Upper lobe of left lung (tissue), 6 donors: Measurements from ENCODE around the gene SUPT6H. TPM values are rescaled to one million over a fixed set of nuclear protein-coding genes. Genes with fewer than 3 reads are reported as not detected.

Experiments used
- ATAC-seq, 2 donors: fragments of 200-7000 bp; cut with Tn5 transposase; one replicate each; pipeline ENCODE4 v1.9.1; 2022; ENCODE audit warnings: mild to moderate bottlenecking in 2 of 2, moderate library complexity in 2 of 2; ENCODE audit not compliant: low FRiP score in 2 of 2
- DNase-seq, 2 donors: peaks; one replicate each; pipeline ENCODE4 v3.0.0-alpha.2; 2019 to 2020
- H3K27ac ChIP-seq, 4 donors: fragments of 200-600 bp; sonication (generic); one replicate each; pipeline ENCODE4 v1.5.1; 2016 to 2019
- H3K27me3 ChIP-seq, 4 donors: fragments of 200-600 bp; sonication (generic); one replicate each; pipeline ENCODE4 v1.5.1; 2017 to 2019
- H3K36me3 ChIP-seq, 4 donors: fragments of 200-600 bp; sonication (generic); one replicate each; pipeline ENCODE4 v1.5.1; 2016 to 2019
- H3K4me1 ChIP-seq, 4 donors: fragments of 200-600 bp; sonication (generic); one replicate each; pipeline ENCODE4 v1.5.1; 2018 to 2019
- H3K4me3 ChIP-seq, 4 donors: fragments of 200-600 bp; sonication (generic); one replicate each; pipeline ENCODE4 v1.5.1; 2017 to 2019; ENCODE audit warnings: mild to moderate bottlenecking in 2 of 4, moderate library complexity in 1 of 4
- H3K9me3 ChIP-seq, 4 donors: fragments of 200-600 bp; sonication (generic); one replicate each; pipeline ENCODE4 v1.5.1; 2018 to 2019
- CTCF ChIP-seq, 6 experiments: fragments of 450-650 bp in 4 of 6; fragments of 200-600 bp in 2 of 6; sonication (generic) in 2 of 6; IDR thresholded peaks; one replicate each; pipeline ENCODE4 v1.5.1; 2016 to 2019; ENCODE audit warnings: antibody characterized with exemption in 6 of 6
- EP300 ChIP-seq, 4 donors: sonication (generic); formaldehyde crosslinking; IDR thresholded peaks; one replicate each; pipeline ENCODE4 v1.5.1; 2017; ENCODE audit warnings: antibody characterized with exemption in 4 of 4, control low read depth in 2 of 4
- POLR2A ChIP-seq, 4 donors: fragments of 450-650 bp; IDR thresholded peaks; one replicate each; pipeline ENCODE4 v1.5.1; 2016 to 2017; ENCODE audit warnings: antibody characterized with exemption in 4 of 4, mild to moderate bottlenecking in 2 of 4
- POLR2AphosphoS5 ChIP-seq, 2 donors: sonication (generic); formaldehyde crosslinking; IDR thresholded peaks; one replicate each; pipeline ENCODE4 v1.5.1; 2017; ENCODE audit warnings: antibody characterized with exemption in 2 of 2
- WGBS, 2 donors: methylation state at CpG; one replicate each; pipeline ENCODE4 v1.1.5; 2017 to 2018; 5-methylcytosine and 5-hydroxymethylcytosine counted together
- total RNA-seq, 6 donors: library from RNA; depleted of rRNA in 4 of 6; stranded (reverse); fragments of >200 nt in 4 of 6; gene quantifications; one replicate each; pipeline versions ENCODE4 v1.1.0 to v1.2.1, GENCODE V29; 2016 to 2021
- donor health status: DM: no; HTN: no; CAD: no; lungs with moderate emphysema.
- donor health status: DM: no; HTN: yes; CAD: no; lungs with severe emphysema.

The SUPT6H gene
- total RNA-seq, 6 donors from 2014 or later: 57.3 to 128 (median 71.5) TPM

- peak overlapping the region in 3 of 4 donors; percentile 59 to 75 (median 68) for H3K4me3 ChIP-seq
- H3K9me3 ChIP-seq: no peaks in the 10 kb centered on the region
- DNase-seq: peak; percentile 55 to 89
- peak overlapping the region; percentile 81 to 89 (median 84) for H3K27ac ChIP-seq
- H3K27me3 ChIP-seq: no peaks in the 10 kb centered on the region
- WGBS, 2 donors: 27 to 32% methylated on average over 30 to 34 of the region's 34 CpGs
- peaks cover 0 to 15% (median 9%) of the 10 kb centered on the region in 4 donors for H3K36me3 ChIP-seq
- TF ChIP-seq POLR2AphosphoS5 (IDR thresholded peaks at IDR 0.05) (no peak), POLR2A (IDR thresholded peaks at IDR 0.05) (peak in 1 of 4 donors; percentile 12), EP300 (IDR thresholded peaks at IDR 0.05) (no peak), CTCF (IDR thresholded peaks at IDR 0.05) (peak in 1 of 6 experiments; percentile 6)
- peak; percentile 2 to 51 for ATAC-seq
- H3K4me1 ChIP-seq: peaks cover 21 to 38% (median 26%) of the 10 kb centered on the region in 4 donors
Measured at GRCh38 chr17:28712032-28712704, 50.2 kb downstream of the SUPT6H start.

- ATAC-seq: no peak
- DNase-seq: no peak
- Histone ChIP-seq H3K36me3 (peaks cover 0 to 15% (median 9%) of the 10 kb centered on the region in 4 donors), H3K9me3 (no peaks in the 10 kb centered on the region), H3K4me1 (peaks cover 23 to 45% (median 31%) of the 10 kb centered on the region in 4 donors), H3K27me3 (no peaks in the 10 kb centered on the region), H3K4me3 (no peak overlapping the region), H3K27ac (no peak overlapping the region)
- WGBS, 2 donors: 79 to 84% methylated on average over 7 of the region's 7 CpGs
- no peak for TF ChIP-seq EP300 (IDR thresholded peaks at IDR 0.05)
- no peak for TF ChIP-seq CTCF (IDR thresholded peaks at IDR 0.05)
- TF ChIP-seq POLR2AphosphoS5 (IDR thresholded peaks at IDR 0.05): no peak
- TF ChIP-seq POLR2A (IDR thresholded peaks at IDR 0.05): no peak
Measured at GRCh38 chr17:28712705-28713415, 50.9 kb downstream of the SUPT6H start.

- Histone ChIP-seq H3K9me3 (no peaks in the 10 kb centered on the region), H3K4me1 (peaks cover 32 to 59% (median 44%) of the 10 kb centered on the region in 4 donors), H3K4me3 (no peak overlapping the region), H3K27me3 (no peaks in the 10 kb centered on the region), H3K36me3 (peaks cover 0 to 15% (median 9%) of the 10 kb centered on the region in 4 donors), H3K27ac (no peak overlapping the region)
- 68 to 100% methylated on average over 1 to 3 of the region's 3 CpGs for WGBS, 2 donors
- DNase-seq: no peak
- no peak for ATAC-seq
- TF ChIP-seq CTCF (IDR thresholded peaks at IDR 0.05) (no peak), POLR2A (IDR thresholded peaks at IDR 0.05) (no peak), POLR2AphosphoS5 (IDR thresholded peaks at IDR 0.05) (no peak), EP300 (IDR thresholded peaks at IDR 0.05) (no peak)
Measured at GRCh38 chr17:28714281-28714680, 52.3 kb downstream of the SUPT6H start.

GRCh38 chr17:28715217-28715616 is 53.2 kb downstream of the SUPT6H start:
- ATAC-seq: no peak
- no peak overlapping the region for H3K27ac ChIP-seq
- no peak overlapping the region for H3K4me3 ChIP-seq
- no peaks in the 10 kb centered on the region for H3K9me3 ChIP-seq
- H3K27me3 ChIP-seq: no peaks in the 10 kb centered on the region
- peaks cover 29 to 58% (median 43%) of the 10 kb centered on the region in 4 donors for H3K4me1 ChIP-seq
- H3K36me3 ChIP-seq: peaks cover 0 to 15% (median 9%) of the 10 kb centered on the region in 4 donors
- 97 to 98% methylated on average over 2 of the region's 2 CpGs for whole genome bisulfite sequencing, 2 donors
- no peak for TF ChIP-seq EP300 (IDR thresholded peaks at IDR 0.05)
- no peak for TF ChIP-seq POLR2AphosphoS5 (IDR thresholded peaks at IDR 0.05)
- no peak for TF ChIP-seq CTCF (IDR thresholded peaks at IDR 0.05)
- TF ChIP-seq POLR2A (IDR thresholded peaks at IDR 0.05): no peak
- no peak for DNase-seq
